Adipose tissue (tissue), 3 donors: ENCODE results near the gene MEI1. TPM values are rescaled to one million over a fixed set of nuclear protein-coding genes. Genes with fewer than 3 reads are reported as not detected.

Source experiments
- H3K27ac ChIP-seq: one replicate; pipeline ENCODE4 v1.5.1; 2013; ENCODE audit warnings: low read depth, low read length
- WGBS, 3 donors: extraction: QIAGEN DNeasy Blood & Tissue Kit; methylation state at CpG; one replicate each; pipeline ENCODE4 v1.1.7; 2013; 5-methylcytosine and 5-hydroxymethylcytosine counted together
- polyA plus RNA-seq, 3 donors: library from polyadenylated mRNA; stranded (reverse); fragments of 200-250 nt; gene quantifications; one replicate each; pipeline ENCODE4 v1.2.3, GENCODE V29; 2013
- donor health status: healthy with polysubstance abuse.
- donor health status: Bipolar disorder and iron deficiency.
- donor health status: healthy.

Gene MEI1
- polyA plus RNA-seq, 3 donors, result 0.34 to 1.6 (median 0.86) TPM

DNA sequence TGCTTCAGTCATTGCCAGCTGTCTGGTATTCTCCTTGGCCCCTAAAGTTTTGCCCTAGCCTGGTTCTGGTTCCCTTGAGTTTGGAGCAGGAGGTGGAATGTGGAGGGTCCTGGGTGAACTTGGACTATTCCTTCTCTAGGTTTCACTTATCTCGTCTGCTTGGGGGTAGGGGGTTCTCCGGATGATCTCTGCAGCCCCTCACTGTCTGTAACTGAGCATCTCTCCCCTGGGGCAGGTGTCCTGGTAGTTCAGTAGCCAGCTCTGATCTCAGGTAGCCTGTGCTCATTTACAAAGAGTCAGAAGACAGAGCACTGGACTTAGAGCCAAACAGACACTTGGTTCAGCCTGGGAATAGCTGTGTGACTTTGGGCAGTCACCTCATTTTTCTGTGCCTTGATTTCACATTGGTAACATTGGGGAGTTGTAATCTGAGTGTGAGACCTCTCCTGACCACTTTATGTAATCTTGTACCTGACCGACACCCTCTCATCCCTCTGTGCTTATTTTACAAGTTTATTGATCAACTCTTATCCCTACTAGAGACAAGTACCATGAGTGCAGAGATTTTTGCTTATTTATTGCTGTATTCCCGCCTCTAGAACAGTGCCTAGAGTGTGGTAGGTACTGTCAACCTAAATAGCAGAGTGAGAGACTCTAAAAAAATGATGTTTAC, 102.0 kb downstream of the MEI1 start:
- H3K27ac ChIP-seq, result no peak overlapping the region
- 18 to 39% (median 38%) methylated on average over 4 of the region's 4 CpGs for WGBS, 3 donors

DNA sequence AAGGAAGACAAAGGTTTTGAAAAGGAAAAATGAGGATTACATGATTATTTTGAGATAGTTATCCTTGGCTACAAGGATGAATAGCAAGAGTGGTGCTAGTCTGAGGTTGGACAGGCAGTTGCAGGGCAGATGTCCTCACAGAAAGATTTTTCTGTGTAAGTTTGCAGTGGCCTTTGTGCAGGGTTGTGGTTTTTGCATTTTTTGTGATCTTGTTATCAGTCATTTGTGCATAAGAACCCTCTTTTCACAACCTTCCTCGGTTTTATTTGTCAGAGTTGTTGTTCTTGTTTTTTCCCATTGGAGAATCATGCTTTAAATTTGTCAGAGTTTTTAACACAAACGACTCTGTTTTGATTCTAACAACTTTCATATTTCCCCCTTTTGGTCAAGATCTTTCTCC, 102.6 kb downstream of the MEI1 start:
- WGBS, 3 donors, result 54 to 72% (median 63%) methylated on average over 2 of the region's 2 CpGs
- H3K27ac ChIP-seq, result no peak overlapping the region

DNA sequence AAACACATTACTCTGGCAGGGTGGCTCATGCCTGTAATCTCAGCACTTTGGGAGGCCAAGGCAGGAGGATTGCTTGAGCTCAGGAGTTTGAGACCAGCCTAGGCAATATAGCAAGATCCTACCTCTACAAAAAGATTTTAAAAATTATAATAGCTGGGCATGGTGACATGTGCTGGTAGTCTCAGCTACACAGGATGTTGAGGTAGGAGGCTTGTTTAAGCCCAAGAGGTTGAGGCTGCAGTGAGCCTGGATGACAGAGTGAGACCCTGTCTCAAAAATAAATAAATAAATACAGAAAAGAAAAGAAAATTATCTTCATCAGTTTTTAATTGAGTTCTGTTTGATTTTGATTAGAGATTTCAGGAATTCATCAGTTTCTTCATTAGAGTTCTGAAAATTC, 106.3 kb downstream of the MEI1 start:
- no peak overlapping the region for H3K27ac ChIP-seq

DNA sequence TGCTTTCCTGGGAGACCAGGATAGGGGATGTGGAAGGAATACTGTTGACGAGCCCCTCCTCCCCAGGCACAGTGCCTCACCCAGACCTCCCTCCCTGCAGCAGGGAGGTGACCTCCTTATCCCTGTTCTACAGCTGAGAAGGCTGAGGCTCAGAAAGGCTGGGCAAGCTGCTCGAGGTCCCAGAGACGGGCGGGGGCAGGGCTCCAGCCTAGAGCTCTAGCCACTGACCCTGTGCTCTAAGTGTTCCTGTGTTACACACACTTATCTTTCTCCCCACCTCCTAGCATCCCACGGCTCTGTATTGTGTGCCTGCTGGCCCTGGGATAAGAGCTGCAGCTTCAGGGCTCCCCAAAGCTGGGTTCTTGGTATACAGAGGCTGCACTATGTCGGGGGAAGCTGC, 109.1 kb downstream of the MEI1 start:
- 80 to 89% (median 87%) methylated on average over 6 of the region's 6 CpGs for WGBS, 3 donors
- H3K27ac ChIP-seq, result no peak overlapping the region

DNA sequence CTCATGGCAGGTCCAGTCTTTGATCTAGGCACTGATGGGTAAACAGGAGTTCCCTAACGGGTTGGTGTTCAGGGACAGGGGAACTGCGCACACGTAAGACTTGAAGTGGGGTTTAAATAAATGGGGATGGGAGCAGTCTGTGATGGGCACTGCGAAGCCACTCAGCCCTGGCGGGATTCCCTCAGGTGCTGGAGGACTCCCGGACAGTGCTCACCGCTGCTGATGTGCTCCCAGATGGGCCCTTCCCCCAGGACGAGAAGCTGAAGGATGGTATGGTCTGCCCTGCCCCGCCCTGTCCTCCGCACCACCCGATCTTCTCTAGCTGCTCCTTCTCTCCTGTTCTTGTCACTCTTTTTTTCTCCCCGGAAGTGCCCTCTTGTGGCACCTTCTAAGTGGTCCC, 110.7 kb downstream of the MEI1 start:
- WGBS, 3 donors, result 90 to 94% (median 93%) methylated on average over 12 of the region's 12 CpGs
- no peak overlapping the region for H3K27ac ChIP-seq

DNA sequence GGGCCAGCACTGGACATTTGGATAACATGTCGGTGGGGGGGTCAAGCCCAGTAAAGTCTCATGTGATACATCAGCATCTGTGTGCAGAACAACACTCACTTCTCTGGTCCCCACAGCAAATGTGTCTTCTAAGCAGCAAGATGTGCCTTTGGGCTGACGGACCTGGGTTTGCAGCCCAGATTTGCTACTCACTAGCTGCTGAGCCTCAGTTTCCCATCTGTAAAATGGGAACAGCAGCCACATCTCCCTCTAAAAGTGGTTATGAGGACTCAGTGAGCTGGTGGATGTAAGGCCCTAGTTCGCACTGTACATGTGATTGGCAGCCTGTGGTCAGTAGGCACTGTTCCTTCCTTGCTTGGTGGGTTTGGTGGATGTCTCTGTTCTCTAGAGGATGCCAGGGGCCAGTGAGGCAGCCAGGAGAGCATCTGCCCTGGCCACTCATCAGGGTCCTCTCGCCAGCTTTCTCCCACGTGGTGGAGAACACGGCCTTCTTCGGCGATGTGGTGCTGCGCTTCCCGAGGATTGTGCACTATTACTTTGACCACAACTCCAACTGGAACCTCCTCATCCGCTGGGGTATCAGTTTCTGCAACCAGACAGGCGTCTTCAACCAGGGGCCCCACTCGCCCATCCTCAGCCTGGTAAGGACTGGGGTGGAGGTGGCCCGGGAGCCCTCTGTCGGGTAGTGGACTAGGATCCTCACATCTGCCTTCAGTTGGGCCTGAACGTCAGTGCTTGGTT, 113.7 kb downstream of the MEI1 start:
- no peak overlapping the region for H3K27ac ChIP-seq
- 95 to 97% (median 97%) methylated on average over 16 of the region's 16 CpGs for WGBS, 3 donors

DNA sequence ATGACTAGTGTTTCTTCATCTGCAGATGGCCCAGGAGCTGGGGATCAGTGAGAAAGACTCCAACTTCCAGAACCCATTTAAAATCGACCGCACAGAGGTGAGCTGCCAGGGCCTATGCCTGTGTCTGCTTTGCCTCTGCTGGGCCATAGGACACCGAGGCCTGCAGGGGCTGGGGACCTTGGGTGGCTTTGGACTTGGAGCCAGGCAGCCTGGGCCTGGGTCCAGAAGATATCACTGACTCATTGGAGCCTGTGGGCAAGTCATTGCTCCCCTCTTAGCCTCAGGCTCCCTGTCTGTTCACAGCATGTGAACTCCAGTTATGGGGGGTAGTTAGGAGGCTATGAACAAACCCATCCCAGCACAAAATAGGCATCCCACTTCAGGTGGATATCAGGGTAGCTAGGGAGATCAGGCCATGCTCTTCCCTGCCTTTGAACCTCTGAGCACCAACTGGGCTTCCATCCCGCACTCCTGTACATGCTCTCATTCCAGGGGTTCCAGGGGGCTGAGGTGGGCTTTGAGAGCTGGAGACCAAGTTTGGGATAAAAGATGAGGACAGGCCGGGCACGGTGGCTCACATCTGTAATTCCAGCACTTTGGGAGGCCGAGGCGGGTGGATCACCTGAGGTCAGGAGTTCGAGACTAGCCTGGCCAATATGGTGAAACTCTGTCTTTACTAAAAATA, 114.6 kb downstream of the MEI1 start:
- no peak overlapping the region for H3K27ac ChIP-seq

DNA sequence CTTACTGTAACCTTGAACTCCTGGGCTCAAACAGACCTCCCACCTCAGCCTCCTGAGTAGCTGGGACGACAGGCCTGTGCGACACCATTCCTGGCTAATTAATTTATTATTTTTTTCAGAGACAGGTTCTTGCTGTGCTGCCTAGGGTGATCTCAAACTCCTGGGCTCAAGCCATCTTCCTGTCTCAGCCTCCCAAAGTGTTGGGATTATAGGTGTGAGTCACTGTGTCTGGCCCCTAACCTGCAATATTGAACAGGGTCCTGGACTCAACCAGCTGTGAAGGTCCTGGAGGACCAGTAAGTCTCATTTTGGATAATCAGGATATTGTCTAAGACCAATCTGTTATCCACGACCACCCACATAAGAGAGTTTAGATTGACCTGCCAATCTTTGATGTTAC, 116.4 kb downstream of the MEI1 start:
- 92 to 97% (median 92%) methylated on average over 3 of the region's 3 CpGs for WGBS, 3 donors
- no peak overlapping the region for H3K27ac ChIP-seq

More for the DNA sequence above, 114.6 kb downstream of the MEI1 start:
- 93 to 99% (median 96%) methylated on average over 9 of the region's 9 CpGs for WGBS, 3 donors

DNA sequence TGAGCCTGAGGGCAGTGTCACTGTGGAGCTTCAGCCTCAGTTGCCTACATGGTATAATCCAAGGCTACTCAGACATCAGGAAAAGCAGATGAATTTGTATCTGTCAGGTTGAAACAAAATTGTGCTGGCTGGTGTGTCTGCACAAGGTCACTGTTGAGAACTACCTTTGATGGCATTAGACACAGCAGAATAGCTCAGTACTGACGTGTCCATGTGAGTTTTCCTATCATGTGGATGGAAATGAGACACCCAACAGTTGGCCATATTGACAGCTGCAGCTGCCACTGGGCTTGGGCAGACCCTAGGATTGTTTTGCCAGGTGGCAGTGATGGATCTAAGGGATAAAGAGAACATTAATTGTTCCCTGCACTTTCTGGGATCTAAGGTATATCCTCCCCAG, 116.9 kb downstream of the MEI1 start:
- WGBS, 3 donors, result 96 to 100% (median 97%) methylated on average over 1 of the region's 1 CpG
- no peak overlapping the region for H3K27ac ChIP-seq

DNA sequence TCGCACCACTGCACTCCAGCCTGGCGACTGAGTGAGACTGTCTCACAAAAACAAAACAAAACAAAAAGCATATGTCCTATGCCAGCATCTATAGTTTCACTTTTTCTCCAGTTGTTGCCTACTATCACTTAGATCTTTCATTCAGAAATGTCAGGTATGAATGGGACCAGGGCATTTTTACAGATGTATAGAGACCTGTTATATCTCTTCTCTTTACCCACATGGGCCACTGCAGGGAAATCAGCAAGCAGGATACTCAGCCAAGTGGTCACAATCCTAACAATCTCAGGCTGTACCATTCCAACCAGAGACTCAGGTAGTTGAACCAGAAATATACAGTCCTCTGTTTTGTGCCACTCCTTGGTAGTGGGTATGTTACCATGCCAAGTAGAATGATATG, 117.6 kb downstream of the MEI1 start:
- H3K27ac ChIP-seq, result no peak overlapping the region
- 89 to 96% (median 92%) methylated on average over 2 of the region's 2 CpGs for WGBS, 3 donors

DNA sequence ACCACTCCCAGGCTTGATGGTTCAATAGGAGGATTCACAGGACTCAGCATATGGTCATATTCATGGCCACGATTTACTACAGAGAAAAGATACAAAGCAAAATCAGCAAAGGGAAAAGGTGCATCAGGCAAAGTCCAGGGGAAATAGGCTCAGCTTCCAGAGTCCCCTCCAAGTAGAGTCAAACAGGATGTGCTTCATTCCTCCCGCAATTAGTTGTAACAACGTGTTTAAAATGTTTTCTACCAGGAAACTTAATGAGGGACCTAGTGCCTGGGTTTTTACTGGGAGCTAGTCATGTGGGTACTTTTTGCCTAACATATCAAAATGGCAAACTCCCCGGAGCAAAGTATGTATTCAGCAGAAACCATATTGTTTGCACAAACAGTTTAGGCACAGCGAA, 118.7 kb downstream of the MEI1 start:
- 82 to 87% (median 86%) methylated on average over 5 of the region's 5 CpGs for WGBS, 3 donors

DNA sequence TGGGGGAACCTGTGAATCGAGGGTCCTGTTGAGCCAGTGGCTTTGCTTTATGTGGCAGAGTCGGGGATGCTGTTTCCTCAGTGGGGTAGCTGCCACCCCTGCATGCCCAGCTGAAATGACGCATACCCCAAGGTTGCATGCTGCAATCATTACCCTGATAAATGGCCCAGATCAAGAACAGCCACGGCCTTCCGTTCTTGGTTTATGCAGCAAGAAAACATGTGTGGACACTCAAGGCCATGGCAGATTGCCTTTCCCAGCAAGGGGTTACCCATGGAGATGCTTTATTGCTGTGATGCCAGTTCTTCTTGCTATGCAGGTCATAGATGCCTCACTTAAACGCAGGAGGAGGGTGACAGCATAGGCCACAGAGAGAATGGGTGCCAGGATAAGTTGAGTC, 119.3 kb downstream of the MEI1 start:
- 56 to 91% (median 91%) methylated on average over 6 of the region's 6 CpGs for whole genome bisulfite sequencing, 3 donors
- H3K27ac ChIP-seq, result no peak overlapping the region

More for the DNA sequence above, 118.7 kb downstream of the MEI1 start:
- H3K27ac ChIP-seq, result no peak overlapping the region

DNA sequence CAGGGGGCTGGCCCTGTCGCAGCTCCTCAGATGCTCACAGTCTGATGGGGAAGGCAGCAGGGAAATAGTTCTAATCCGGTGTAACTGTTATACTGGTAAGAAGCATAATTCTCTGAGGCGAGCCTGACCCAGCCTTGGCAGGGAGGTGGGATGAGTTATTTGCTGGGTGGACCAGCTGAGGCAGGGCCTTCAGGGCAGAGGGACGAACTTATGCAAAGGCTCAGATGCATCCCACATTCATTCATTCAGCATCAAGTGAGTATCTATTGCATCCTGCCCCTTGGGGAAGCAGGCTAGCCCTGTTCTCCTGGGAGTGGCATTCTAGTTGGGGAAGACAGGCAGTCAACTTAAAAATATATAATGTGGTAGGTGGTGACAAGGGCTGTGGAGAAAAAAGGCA, 120.0 kb downstream of the MEI1 start:
- no peak overlapping the region for H3K27ac ChIP-seq
- WGBS, 3 donors, result 97 to 99% (median 98%) methylated on average over 4 of the region's 4 CpGs

DNA sequence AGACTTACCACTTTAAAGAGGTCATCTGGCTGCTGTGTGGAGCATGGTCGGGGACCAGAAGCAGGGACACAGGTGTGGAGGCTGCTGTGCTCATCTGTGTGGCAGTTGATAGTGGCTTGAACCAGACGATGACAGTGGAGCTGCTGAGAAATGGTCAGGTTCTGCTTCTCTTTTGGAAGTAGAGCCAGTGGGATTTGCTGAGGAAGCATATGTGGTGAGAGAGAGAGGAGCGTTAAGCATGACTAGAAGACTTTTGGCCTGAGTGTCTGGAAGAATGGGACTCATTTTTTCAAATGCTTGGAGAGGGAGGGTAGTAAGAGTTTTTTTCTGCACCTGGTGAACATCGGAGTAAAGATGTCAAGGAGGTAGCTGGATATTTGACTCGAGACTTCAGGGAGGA, 121.1 kb downstream of the MEI1 start:
- H3K27ac ChIP-seq, result no peak overlapping the region
- WGBS, 3 donors, result 83 to 90% (median 87%) methylated on average over 5 of the region's 5 CpGs

DNA sequence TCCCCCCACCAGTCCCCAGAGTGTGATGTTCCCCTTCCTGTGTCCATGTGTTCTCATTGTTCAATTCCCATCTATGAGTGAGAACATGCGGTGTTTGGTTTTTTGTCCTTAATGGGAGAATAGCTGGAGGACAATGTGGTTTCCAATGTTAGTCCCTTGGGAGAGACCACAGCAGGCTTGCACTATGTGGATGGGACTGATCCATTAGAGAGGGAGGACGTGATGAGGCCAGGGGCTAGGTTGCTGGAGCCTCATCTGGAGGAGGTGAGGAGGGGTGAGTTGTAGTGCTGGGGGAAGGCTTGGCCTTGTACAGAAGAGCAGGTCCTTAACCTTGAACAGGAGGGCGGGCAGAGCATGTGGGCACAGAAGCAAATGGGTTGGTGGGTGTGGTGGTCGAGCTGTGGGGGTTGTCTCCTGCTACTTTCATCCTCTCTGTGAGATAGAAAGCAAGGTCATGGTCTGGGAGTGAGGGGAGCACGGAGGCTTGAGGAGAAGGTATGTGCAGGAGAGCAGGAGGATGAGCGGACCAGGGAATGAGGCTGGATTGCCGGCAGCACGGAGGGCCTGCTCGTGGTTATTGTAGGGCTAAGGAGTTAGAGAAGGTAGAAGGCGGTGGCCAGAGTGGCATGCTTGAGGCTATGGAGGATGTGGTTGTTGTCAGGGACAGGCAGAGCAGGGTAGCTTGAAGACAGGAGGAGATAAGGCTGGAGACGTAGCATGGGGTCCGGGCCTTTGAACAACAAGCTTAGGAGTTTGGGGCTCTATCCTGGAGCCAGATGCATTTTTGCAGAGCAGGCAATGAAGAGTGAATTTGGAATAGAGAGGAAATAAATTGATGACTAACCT, 122.4 kb downstream of the MEI1 start:
- no peak overlapping the region for H3K27ac ChIP-seq
- 85 to 86% (median 86%) methylated on average over 12 of the region's 12 CpGs for WGBS, 3 donors

DNA sequence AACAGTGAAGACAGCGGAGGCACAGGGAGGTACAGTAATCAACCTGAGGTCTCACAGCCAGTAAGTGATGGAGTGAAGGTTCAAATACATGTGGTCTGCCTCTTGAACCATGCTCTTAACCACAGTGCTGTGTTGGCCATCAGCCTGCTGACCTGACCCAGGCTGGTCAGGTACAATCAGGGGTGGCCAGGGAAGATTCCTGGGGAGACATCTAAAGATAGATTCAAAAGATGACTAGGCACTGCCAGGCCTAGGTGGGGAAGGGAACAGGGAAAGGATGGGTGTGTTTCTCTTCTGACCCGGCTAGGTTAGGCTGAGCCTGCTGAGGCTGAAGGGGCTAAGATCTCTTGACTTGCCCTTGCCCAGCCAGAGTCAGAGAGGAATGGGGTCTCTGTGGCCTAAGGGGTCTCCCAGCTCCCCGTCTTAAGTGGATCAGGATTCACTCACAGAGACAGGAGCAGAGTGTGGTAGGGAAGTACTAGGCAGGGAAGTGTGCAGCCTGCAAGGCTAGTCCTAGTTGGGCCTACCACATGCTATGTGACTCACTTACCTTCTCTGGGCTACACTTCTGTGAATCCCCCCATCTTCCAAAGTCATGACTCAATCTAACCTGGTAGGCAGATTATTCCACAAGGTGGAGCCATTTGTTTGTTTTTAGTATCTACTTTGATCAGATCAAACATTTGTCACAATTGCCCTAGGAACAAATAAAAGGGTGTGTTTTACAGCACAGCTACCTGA, 123.2 kb downstream of the MEI1 start:
- no peak overlapping the region for H3K27ac ChIP-seq
- WGBS, 3 donors, result 81 to 86% (median 82%) methylated on average over 3 of the region's 3 CpGs

DNA sequence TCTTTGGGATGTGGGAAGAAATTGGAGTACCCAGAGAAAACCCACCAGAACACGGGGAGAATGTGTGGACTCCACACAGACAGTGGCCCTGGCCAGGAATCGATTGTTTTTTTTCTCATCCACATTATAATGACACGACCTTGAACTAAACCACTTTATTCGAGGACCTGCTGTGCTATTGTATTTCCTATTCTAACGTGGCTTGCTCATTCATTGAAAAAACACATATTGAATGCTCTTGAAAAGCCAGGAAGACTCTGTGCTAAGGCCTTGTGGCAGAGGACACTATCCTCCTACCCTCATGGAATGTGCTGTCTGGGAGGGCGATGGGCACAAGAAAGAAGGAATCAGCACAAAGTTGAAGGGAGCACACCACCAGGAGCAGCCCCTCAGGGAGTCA, 124.5 kb downstream of the MEI1 start:
- H3K27ac ChIP-seq, result no peak overlapping the region
- WGBS, 3 donors, result 66 to 81% (median 80%) methylated on average over 6 of the region's 6 CpGs

DNA sequence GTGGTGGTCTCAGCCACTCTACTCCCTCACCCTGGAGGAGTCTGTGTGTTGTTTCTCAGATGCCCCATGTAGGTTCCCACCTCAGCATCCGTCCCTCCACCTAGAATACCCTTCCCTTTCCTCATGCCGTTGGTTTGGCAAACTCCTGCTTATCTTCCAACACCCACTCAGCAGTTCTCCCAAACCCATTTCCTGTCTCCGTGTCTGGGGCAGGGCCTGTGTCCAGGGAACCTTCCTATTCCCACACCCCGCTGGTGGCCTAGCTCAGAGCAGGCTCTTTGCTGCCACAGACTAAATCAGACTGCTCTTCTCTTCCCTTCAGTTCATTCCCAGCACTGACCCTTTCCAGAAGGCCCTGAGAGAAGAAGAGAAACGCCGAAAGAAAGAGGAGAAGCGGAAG, 126.1 kb downstream of the MEI1 start:
- no peak overlapping the region for H3K27ac ChIP-seq
- WGBS, 3 donors, result 45 to 72% (median 55%) methylated on average over 7 of the region's 7 CpGs
